Measurements from ENCODE around the gene PDAP1.
"Not testable (repeated sequence)": the region's sequence is repeated elsewhere in the genome, so short reads cannot be mapped to it uniquely, and the experiment has no call there.

Gene PDAP1

DNA sequence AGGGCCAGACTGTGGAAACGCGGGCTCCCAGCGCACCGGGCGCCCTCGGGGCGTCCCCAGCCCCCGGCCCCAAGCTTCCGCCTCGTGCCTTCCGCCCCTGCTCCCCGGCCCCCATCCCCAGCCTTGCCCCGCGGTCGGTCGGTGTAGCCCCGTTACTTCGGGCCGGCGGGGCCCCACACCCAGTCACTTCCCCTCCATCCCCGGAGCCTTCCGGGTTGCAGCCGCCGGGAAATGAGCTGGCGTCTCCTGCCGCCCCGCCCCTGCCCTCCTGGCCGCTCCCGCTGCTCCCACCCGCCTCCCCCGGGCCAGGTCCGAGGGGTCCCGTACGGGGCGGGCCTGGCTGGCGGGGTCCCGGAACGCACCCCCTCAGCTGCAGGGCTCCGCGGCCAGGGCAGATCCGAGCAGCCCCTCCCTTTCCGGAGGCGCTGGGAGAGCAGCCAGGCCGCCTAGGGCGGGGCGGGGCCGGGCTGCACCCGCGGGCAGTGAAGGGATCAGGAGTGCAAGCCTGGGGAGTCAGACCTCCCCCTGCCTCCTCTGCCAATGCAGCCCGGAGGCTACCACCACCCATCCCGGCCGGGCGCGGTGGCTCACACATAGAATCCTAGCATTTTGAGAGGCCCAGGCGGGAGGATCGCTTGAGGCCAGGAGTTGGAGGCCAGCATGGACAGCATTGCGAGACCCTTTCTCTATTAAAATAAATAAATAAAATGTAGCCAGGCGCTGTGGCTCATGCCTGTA, 33.2 kb downstream of the PDAP1 start:
- peak; percentile 79 for DNase-seq (ENCODE audit: low spot score)

DNA sequence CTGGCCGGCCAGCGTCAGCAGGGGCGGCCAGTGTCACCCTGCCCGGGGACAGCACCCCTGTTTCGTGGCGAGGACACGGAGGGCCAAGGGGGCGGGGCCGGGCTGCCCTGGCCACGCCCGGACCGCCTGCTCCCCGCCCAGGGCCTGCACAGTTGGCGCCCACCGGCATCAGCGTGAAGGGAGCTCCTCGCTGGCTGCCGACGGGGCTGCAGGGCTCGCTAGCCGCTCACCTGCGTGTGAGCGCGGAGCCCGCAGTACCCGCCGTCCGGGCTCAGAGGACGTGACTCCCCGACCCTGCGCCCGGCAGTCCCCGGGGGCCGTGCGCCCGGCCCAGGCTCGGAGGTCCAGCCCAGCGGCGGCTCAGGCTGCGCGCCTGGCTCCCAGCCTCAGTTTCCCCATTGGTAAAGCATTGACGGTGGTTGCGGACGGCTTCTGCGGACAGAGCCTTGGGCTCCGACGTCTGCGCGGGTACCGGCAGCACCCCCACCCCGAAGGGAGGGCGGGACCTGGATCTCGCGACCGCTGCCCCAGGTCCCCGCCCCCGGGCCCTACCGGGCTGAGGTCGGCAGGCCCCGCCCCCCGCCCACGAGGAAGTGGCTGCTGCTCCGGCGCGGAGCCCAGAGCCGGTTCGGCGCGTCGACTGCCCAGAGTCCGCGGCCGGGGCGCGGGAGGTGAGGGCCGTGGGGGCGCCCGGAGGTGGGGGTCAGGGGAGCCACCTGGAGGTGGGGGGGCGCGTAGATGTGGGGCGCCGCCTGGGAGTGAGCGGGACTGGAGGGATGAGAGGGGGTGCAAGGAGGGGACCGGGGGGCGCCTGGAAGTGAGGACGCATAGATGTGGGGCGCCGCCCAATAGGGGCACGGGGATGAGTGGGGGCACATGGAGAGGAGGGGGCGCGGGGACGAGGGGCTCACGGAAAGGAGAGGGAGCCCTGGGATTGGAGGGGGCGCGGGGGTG, 34.0 kb downstream of the PDAP1 start, which contains the start of gene ARPC1B:
ARPC1B (plus strand) TSS at position 620 of the 954 bp plus-strand sequence. CDS start 10,985 bp downstream, outside the sequence.
- DNase-seq (ENCODE audit: low spot score): peak; percentile 78

DNA sequence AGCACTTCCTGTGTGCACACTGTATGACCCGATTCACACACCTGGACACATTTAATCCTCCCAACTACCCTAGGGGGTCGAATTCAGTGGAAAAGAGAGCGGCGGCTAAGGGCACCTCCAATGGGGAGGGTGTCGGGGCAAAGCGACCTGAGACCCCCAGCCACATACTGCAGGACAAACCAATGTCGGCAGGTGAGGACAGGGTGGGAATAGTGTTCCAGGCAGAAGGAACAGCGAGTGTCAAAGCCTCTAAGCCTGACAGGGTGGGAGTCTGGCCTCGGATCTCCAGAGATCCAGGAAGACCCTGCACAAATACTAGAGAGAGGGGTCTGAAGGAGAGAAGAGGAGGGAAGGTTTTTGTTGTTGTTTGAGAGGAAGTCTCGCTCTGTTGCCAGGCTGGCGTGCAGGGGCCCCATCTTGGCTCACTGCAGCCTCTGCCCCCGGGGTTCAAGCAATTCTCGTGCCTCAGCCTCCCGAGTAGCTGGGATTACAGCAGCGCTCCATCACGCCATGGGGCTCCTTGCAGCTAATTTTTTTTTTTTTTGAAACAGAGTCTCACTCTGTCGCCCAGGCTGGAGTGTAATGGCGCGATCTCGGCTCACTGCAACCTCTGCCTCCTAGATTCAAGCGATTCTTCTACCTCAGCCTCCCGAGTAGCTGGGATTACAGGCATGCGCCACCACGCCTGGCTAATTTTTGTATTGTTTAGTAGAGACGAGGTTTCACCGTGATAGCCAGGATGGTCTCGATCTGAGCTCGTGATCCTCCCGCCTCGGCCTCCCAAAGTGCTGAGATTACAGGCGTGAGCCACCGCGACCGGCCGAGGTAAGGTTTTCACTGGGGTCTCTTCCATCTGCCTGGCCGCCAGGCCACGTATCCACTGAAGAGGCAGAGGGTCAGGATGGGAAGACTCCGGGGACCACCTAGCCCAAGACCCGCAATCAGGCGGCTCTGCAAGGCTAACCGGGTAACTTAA, 35.0 kb downstream of the PDAP1 start:
- no peak for DNase-seq (ENCODE audit: low spot score)

DNA sequence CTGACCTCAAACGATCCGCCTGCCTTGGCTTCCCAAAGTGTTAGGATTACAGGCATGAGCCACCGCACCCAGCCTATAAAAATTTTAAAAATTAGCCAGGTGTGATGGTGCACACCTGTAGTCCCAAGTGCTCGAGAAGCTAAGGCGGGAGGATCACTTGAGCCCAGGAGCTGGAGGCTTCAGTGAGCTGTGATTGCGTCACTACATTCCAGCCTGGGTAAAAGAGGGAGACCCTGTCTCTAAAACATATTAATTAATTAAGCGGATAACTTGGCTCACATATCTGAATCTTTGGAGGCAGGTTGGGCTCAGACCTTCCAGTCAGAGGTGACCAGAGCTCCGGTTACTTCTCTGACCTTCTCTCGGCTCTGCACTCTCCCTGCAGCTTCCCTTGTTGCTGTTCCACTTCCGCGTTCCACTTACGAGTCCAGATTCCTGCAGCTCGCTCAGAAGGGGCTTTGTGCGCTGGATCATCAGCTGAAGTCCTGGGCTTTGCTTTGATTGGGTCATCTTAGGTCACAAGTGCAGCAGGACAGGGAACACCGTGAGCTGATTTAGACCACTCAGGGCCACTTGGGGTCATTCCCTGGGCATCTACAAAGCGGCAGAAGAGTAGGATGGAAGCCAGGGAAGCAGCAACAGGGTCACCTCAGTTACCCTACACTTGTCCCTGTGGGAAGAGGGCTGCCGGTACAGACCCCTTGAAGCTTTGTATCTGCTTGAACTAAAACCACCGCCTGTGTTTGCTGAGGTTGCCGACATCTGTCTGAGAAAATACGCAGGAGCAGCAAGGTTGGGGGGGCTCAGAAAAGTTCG, 35.9 kb downstream of the PDAP1 start:
- DNase-seq (ENCODE audit: low spot score): no peak

DNA sequence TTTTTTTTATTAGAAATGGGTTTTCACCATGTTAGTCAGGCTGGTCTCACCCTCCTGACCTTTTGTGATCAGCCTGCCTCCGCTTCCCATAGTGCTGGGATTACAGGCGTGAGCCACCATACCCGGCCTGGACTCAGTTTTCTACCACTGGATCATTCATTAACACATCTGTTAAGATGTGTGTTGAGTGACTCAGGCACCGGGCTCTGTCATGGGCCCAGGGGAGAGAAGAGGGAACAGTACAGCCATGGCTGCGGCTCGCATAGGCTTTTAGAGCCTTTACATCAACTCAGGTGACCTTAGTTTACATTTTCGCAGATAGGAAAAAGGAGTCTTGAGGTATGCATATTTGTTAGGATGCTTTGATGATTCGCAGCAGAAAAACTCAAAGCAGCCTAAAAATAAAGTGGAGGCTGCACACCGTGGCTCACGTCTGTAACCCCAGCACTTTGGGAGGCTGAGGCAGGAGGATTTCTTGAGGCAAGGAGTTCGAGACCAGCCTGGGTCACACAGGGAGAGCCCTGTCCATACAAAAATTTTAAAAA, 36.9 kb downstream of the PDAP1 start:
- no peak for DNase-seq (ENCODE audit: low spot score)

DNA sequence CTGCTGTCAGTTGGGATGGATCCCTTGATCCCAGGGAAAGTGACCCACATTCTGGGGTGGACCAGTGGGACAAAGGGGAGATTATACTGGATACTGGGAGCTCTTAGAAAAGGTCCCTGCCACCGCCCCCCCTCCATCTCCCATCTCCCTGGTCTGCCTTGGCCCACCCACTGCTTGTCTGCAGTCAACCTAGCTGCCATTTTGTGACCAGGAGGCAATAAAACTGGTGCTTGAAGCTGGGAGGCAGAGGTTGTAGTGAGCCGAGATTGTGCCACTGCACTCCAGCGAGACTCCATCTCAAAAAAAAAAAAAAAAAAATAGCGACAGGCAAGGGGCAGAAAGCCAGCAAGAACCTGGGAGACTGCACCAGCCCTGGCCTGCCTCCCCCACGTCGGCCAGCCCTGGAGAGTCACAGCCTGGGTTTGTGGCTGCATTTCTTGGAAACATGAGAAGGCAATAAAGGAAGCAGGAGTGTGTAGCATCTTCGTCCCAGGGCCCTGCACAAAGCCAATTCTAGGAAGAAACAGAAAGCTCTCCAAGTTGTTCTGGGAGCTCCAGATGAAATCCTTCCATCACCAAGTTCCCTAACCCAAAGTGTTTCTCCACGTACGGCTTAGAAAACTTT, 38.5 kb downstream of the PDAP1 start:
- DNase-seq (ENCODE audit: low spot score): no peak

DNA sequence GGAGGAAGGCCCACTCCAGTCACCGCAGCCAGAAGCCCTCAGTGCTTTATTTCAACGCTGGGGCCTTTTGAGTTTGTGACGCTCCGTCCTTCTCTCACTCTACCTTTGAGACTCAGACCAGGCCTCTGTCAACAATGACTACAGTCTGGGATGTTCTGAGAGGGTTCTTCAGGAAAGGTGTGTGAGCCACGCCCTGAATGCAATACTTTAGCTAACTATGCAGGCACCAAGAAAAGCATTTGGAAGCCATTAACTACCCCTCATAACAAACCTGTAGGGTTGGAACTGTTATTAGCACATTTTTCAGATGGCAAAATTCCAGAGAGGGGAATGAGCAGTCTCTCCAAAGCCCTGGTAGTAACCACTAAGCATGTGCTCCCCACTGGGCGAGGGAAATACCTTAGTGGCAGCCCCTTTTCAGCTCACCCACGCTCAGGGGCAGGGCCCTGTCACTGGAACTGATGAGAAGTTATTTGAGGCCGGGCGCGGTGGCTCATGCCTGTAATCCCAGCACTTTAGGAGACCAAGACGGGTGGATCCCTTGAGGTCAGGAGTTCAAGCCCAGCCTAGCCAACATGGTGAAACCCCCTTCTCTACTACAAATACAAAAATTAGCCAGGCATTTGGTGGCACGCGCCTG, 39.5 kb downstream of the PDAP1 start:
- DNase-seq (ENCODE audit: low spot score): no peak

DNA sequence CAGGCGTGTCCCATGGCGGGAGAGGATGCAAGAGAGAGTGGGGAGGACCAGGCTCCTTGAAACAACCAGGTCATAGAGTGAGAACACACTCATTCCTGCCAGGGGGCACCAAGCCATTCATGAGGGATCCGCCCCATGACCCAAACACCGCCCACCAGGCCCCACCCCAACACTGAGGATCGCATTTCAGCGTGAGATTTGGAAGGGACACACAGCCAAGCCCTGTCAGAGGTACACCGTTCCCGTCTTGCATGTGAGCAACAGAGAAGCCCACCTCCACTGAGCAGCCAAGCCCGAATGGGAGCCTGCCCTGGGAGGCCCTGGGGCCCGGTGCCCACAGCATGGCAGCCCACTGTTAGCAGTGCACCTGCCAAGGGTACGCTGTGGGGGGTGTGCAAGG, 41.8 kb downstream of the PDAP1 start:
- DNase-seq (ENCODE audit: low spot score): no peak

DNA sequence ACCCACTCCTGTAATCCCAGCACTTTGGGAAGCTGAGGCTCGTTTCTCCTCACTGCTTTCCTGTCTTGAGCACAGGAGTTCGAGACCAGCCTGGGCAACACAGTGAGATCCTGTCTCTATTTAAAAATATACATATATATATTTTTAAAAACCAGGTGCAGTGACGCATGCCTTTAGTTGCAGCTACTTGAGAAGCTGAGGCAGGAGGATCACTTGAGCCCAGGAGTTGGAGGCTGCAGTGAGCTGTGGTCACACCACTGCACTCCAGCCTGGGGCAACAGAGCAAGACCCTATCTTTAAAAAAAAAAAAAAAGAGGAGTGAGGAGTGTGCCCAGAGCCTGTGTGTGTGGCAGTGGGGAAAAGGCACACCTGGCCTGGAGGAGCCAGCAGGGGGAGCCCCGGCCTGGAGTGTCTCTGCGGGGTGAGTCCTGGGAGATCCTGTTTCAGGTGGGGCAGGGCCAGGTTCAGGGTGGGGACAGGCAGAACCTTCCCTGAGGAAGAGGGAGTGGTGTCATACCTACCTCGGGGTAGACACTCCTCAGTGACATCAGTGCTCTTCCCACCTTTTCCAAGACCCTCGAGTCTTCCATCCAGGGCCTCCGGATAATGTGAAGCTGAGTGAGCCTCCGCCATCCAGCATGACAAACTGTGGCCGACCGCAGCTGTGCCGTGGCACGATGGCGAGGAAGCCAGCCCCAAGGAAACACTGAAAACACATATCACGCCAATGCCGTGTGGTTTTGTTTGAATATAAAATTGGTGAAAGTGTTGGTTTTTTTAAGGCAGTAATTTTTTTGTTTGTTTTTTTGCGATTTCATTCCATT, 42.9 kb downstream of the PDAP1 start:
- DNase-seq (ENCODE audit: low spot score): peak; percentile 19

DNA sequence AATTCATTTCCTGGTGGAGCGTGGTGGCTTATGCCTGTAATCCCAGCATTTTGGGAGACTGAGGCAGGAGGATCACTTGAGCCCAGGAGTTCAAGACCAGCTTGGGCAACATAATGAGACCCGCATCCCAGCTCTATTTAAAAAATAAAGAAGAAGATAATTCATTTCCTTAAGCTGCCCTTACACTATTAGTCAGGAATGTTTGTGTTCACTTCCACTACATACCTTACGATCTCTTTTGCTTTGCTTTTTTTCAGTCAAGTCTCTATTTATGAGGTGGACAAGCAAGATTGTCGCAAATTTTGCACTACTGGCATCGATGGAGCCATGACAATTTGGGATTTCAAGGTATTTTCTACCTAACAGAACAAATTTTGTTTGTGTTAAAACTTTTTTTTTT, 45.1 kb downstream of the PDAP1 start:
- DNase-seq (ENCODE audit: low spot score): no peak

DNA sequence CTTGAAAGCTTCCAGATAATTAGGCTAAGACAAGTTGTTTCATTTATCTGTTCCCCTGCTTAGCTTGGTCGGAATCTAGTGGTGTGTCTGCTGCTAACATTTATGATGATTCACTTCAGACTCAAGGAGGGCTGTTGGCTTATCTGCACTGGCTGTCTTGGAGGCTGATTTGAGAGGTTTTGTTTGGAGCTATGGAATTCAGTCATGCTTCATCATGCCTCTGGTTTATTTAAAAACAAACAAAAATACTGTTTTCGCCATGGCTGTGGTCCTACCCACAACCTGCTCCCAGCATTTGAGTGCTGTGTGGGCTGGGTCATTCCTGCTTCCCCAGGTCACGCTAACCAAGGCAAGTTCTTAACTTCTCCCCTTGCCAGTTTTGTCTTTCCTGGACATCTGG, 45.6 kb downstream of the PDAP1 start:
- no peak for DNase-seq (ENCODE audit: low spot score)

DNA sequence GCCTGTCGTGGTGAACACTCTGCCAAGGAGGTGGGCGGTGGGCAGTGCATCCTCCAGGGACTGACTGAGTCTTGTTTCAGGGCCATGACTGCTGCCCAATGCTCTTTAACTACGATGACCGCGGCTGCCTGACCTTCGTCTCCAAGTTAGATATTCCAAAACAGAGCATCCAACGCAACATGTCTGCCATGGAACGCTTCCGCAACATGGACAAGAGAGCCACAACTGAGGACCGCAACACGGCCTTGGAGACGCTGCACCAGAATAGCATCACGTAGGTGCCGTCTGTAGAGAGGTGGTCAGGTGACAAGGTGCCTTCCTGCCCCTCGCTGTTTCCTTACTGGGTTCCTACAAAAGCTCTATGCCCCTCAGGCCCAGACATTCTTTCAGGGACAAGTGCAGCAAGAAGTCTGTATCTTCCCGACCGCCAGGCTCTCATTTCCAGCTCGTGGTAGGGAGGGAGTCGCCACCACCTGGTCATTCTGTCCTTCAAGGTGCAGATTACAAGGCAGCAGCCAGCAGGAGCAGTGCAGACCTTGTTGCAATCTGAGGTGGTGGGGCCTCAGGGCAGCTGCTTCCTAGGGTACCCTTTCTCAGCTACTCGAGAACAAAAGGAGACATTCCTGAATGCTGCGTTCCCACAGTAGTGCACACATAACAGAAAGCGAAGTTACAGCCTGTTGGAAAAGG, 48.8 kb downstream of the PDAP1 start:
- DNase-seq (ENCODE audit: low spot score): no peak

DNA sequence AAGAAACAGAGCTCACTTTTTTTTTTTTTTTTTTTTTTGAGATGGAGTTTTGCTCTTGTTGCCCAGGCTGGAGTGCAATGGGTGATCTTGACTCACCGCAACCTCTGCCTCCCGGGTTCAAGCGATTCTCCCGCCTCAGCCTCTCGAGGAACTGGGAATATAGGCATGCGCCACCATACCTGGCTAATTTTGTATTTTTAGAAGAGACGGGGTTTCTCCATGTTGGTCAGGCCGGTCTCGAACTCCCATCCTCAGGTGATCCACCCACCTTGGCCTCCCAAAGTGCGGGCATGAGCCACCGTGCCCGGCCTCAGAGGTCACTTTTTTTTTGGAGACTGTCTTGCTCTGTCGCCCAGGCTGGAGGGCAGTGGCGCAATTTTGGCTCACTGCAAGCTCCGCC, 49.9 kb downstream of the PDAP1 start:
- DNase-seq (ENCODE audit: low spot score): not testable (repeated sequence)

DNA sequence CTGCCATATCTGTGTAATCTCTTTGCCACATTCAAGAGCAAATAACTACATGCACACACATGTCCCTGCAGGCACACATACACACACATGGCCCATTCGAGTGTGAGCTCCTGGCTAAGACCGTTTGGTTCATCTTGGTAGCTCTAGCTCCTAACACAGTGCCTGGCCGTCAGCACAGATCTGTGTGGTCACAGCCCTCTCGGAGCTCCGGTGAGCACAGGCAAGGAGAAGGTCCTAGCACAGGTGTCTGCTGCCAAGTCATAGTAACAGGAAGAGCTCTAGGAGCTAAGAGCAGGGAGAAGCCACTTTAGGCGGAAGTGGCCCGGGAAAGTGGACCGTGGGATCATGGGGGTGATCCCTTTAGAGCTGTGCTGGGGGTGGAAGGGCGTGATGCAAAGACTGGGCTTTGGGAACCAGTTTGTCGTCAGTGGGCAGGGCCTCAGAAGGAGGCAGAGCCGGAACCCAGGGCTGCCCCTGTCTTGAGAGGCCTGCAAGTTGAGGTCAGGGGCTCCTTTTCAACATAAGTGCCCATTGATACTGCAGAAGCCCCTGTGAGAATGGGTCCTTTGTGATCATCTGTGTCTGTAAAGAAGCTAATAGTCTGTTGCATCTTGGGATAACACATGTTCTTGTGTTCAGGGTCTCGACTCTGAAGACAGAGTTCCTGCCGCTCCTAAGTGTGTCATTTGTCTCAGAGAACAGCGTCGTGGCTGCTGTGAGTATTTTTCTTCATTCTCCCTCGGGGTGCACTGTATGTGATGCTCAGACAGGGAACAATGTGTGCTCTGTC, 50.5 kb downstream of the PDAP1 start:
- DNase-seq (ENCODE audit: low spot score): no peak

DNA sequence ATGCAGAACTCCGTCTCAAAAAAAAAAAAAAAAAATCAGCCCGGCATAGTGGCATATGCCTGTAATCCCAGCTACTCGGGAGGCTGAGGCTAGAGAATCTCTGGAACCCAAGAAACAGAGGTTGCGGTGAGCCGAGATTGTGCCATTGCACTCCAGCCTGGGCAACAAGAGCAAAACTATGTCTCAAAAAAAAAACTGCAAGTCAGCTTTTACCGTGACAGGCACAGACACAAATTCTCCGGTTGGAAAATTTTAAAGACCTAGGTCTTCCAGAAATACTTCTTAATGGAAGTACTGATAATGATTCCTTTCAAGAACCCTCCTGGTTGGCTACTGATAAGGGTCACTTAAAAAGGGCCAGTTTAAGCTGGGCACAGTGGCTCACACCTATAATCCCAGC, 53.3 kb downstream of the PDAP1 start:
- DNase-seq (ENCODE audit: low spot score): no peak

DNA sequence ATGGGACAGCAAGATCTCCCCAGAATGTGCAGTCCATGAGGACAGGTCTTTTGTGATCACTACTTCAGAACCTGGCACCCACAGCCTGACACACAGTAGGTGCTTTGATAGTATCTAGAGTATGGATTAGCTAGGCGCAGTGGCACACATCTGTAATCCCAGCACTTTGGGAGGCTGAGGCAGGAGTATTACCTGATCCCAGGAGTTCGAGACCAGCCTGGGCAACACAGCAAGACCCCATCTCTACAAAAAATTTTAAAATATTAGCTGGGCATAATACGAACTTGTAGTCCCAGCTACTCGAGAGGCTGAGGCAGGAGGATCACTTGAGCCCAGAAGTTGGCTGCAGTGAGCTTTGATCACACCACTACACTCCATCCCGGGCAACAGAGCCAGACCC, 56.1 kb downstream of the PDAP1 start:
- DNase-seq (ENCODE audit: low spot score): no peak

DNA sequence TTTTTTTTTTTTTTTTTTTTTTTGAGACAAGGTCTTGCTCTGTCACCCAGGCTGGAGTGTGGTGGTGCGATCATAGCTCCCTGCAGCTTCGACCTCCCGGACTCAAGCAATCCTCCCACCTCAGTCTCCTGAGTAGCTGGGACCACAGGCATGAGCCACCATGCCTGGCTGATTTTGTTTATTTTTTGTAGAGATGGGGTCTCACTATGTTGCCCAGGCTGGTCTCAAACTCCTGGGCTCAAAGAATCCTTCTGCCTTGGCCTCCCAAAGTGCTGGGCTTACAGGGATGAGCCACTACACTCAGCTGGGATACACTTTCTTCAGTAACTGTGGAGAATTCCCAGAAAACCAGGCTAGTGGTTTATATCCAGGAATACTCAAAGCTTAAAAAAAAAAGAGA, 57.8 kb downstream of the PDAP1 start:
- not testable (repeated sequence) for DNase-seq (ENCODE audit: low spot score)

All from LoVo (cell line).